CD4-positive, alpha-beta T cell (primary cell): ENCODE results near the gene PACSIN3. TPM values are rescaled to one million over a fixed set of nuclear protein-coding genes. Genes with fewer than 3 reads are reported as not detected.

Source experiments
- ATAC-seq: fragments of 200-7000 bp; cut with Tn5 transposase; one replicate; pipeline ENCODE4 v1.10.0; 2022; ENCODE audit warnings: mild to moderate bottlenecking; ENCODE audit not compliant: poor library complexity
- CTCF ChIA-PET: fragments of 350-600 bp; sonication (Branson Sonifier 250); formaldehyde crosslinking; loops from one replicate; lab custom pipeline; 2021; ENCODE audit warnings: antibody characterized with exemption, inconsistent platforms; lab: Charles Lee
- POLR2A ChIA-PET: fragments of 350-600 bp; sonication (Branson Sonifier 250); formaldehyde crosslinking; loops from one replicate; lab custom pipeline; 2021; ENCODE audit warnings: antibody characterized with exemption, inconsistent platforms; lab: Charles Lee
- DNase-seq, 14 experiments: peaks; one replicate each; pipeline ENCODE4 v3.0.0-alpha.2; 2013 to 2020; ENCODE audit warnings: mixed read lengths in 2 of 14
- H3K27ac ChIP-seq, 2 donors: one replicate each; pipeline versions ENCODE4 v1.5.1 to v1.7.0; 2013; ENCODE audit warnings: low read length in 2 of 2, low read depth in 1 of 2, mild to moderate bottlenecking in 1 of 2
- H3K27me3 ChIP-seq, 2 experiments: 1 replicate in 1 of 2; 2 replicates in 1 of 2; pipeline versions ENCODE4 v1.6.1 to v1.7.0; 2013; ENCODE audit warnings: low read length in 2 of 2, control low read depth in 1 of 2, mild to moderate bottlenecking in 1 of 2, moderate library complexity in 1 of 2; ENCODE audit not compliant: insufficient read depth in 2 of 2, control insufficient read depth in 1 of 2
- H3K36me3 ChIP-seq: one replicate; pipeline ENCODE4 v1.6.1; 2013; ENCODE audit warnings: low read length, control low read depth; ENCODE audit not compliant: insufficient read depth
- H3K4me1 ChIP-seq: one replicate; pipeline ENCODE4 v1.6.1; 2013; ENCODE audit warnings: low read length, control low read depth; ENCODE audit not compliant: insufficient read depth
- H3K4me3 ChIP-seq: one replicate; pipeline ENCODE4 v1.5.1; 2013; ENCODE audit warnings: mild to moderate bottlenecking, low read length, moderate library complexity
- H3K9me3 ChIP-seq, 2 experiments: 1 replicate in 1 of 2; 2 replicates in 1 of 2; pipeline versions ENCODE4 v1.6.1 to v1.7.0; 2013; ENCODE audit warnings: low read length in 2 of 2, mild to moderate bottlenecking in 2 of 2, control low read depth in 1 of 2, moderate library complexity in 1 of 2; ENCODE audit not compliant: control insufficient read depth in 1 of 2, insufficient read depth in 1 of 2
- H3K27ac Mint-ChIP-seq: one replicate; pipeline ENCODE4 v1.8.0; 2020; ENCODE audit warnings: mixed read lengths
- H3K27me3 Mint-ChIP-seq: one replicate; pipeline ENCODE4 v1.8.0; 2021; ENCODE audit warnings: mixed read lengths
- H3K36me3 Mint-ChIP-seq: one replicate; pipeline ENCODE4 v1.8.0; 2021; ENCODE audit warnings: low read depth, mixed read lengths
- H3K4me1 Mint-ChIP-seq: one replicate; pipeline ENCODE4 v1.8.0; 2021; ENCODE audit warnings: low read depth, mixed read lengths
- H3K4me3 Mint-ChIP-seq: one replicate; pipeline ENCODE4 v1.8.0; 2020; ENCODE audit warnings: mild to moderate bottlenecking, mixed read lengths
- H3K9me3 Mint-ChIP-seq: one replicate; pipeline ENCODE4 v1.8.0; 2020; ENCODE audit warnings: mixed read lengths
- intact Hi-C, 2 experiments: fragments of 100-400 bp; cut with DNase I in 1 of 2; cut with micrococcal nuclease in 1 of 2; formaldehyde crosslinking; loops; one replicate each; pipeline versions ENCODE4 v1.15.1 to v1.9.0; 2023 to 2025; cut with DNase I, micrococcal nuclease
- total RNA-seq, 174 experiments: library from RNA in 2 of 174; stranded (reverse) in 2 of 174; gene quantifications; one replicate each; pipeline ENCODE4 v1.2.3 and lab custom pipeline; 2021 to 2026
- TF ChIP-seq, protein P1 (sequence below): fragments of 200-600 bp; IDR thresholded peaks from one replicate; pipeline ENCODE4 v1.8.0; 2022; ENCODE audit warnings: antibody characterized with exemption, mild to moderate bottlenecking

The PACSIN3 gene
- total RNA-seq, 2 experiments from 2014 or later = 0.27 TPM; not detected in 1

DNA sequence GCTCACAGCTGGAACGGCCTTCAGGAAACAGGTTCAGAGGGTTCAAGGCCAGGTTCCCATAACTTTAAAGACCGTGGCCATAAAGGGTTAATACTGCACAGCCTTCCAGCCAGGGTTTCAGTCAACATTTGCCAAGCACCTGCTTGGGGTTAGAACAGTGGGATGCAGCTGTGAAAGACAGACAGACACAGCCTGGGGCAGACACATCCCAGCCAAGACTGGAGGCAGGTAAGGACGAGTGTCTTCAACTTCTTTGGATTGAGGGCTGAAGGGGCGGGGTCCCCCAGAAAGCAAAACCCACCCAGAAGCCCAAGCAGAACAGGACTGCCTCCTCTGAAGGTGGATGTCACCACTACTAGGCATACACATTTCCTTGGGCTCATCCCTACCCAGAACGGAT, 23.8 kb downstream of the PACSIN3 start:
- POLR2A ChIA-PET = interaction anchor here (1.1 to 1.3 kb wide), 2 partner anchors 8 to 9 kb away, joined by 3 to 4 read pairs; no protein-coding TSS in a partner anchor
- TF ChIP-seq, protein P1, sequence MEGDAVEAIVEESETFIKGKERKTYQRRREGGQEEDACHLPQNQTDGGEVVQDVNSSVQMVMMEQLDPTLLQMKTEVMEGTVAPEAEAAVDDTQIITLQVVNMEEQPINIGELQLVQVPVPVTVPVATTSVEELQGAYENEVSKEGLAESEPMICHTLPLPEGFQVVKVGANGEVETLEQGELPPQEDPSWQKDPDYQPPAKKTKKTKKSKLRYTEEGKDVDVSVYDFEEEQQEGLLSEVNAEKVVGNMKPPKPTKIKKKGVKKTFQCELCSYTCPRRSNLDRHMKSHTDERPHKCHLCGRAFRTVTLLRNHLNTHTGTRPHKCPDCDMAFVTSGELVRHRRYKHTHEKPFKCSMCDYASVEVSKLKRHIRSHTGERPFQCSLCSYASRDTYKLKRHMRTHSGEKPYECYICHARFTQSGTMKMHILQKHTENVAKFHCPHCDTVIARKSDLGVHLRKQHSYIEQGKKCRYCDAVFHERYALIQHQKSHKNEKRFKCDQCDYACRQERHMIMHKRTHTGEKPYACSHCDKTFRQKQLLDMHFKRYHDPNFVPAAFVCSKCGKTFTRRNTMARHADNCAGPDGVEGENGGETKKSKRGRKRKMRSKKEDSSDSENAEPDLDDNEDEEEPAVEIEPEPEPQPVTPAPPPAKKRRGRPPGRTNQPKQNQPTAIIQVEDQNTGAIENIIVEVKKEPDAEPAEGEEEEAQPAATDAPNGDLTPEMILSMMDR = no peak
- H3K27me3 ChIP-seq = no peaks in the 10 kb centered on the region
- H3K4me3 Mint-ChIP-seq = no peak overlapping the region
- H3K4me3 ChIP-seq = no peak overlapping the region
- no peak overlapping the region for H3K27ac ChIP-seq
- H3K9me3 ChIP-seq = no peaks in the 10 kb centered on the region
- ATAC-seq = no peak
- no peak overlapping the region for H3K27ac Mint-ChIP-seq
- H3K27me3 Mint-ChIP-seq = no peaks in the 10 kb centered on the region
- DNase-seq = peak in 1 of 14 experiments; percentile 13
- intact Hi-C loops = no loop called here
- no peaks in the 10 kb centered on the region for H3K4me1 Mint-ChIP-seq
- H3K9me3 Mint-ChIP-seq = no peaks in the 10 kb centered on the region
- peaks cover 7% of the 10 kb centered on the region for H3K4me1 ChIP-seq
- H3K36me3 Mint-ChIP-seq = peaks cover 43% of the 10 kb centered on the region
- CTCF ChIA-PET = no interaction called here
- peaks cover 40% of the 10 kb centered on the region for H3K36me3 ChIP-seq

DNA sequence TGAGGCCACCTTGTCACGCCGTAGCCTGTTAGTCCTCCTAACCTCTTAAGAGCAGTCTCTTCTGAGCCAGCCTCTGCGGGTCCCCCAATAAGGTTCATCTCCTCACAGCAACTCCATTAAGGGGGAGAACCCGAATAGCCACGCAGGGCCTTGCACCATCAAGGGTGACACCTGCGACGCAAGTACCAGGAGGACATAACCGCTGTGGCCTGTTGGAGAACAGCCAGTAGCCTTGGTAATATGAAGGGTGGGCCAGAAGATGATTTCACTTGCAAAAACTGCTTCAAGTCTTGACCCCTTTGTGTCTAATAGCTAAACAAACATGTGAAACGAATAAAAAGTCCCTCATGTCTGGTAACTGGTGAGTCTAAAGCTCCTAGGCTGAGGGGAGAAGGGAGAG, 24.3 kb downstream of the PACSIN3 start:
- Mint-ChIP-seq H3K9me3 (no peaks in the 10 kb centered on the region), H3K4me1 (no peaks in the 10 kb centered on the region), H3K27ac (no peak overlapping the region), H3K36me3 (peaks cover 38% of the 10 kb centered on the region), H3K4me3 (no peak overlapping the region), H3K27me3 (no peaks in the 10 kb centered on the region)
- H3K4me3 ChIP-seq = no peak overlapping the region
- intact Hi-C loops = loop anchor here (1.0 kb wide), 1 partner anchor 273 kb away; no protein-coding TSS in a partner anchor
- H3K27me3 ChIP-seq = no peaks in the 10 kb centered on the region
- peaks cover 7% of the 10 kb centered on the region for H3K4me1 ChIP-seq
- ChIA-PET CTCF (no interaction called here), POLR2A (no interaction called here)
- no peak for ATAC-seq
- H3K9me3 ChIP-seq = no peaks in the 10 kb centered on the region
- peaks cover 34% of the 10 kb centered on the region for H3K36me3 ChIP-seq
- TF ChIP-seq, protein P1 = no peak
- no peak overlapping the region for H3K27ac ChIP-seq
- no peak for DNase-seq

DNA sequence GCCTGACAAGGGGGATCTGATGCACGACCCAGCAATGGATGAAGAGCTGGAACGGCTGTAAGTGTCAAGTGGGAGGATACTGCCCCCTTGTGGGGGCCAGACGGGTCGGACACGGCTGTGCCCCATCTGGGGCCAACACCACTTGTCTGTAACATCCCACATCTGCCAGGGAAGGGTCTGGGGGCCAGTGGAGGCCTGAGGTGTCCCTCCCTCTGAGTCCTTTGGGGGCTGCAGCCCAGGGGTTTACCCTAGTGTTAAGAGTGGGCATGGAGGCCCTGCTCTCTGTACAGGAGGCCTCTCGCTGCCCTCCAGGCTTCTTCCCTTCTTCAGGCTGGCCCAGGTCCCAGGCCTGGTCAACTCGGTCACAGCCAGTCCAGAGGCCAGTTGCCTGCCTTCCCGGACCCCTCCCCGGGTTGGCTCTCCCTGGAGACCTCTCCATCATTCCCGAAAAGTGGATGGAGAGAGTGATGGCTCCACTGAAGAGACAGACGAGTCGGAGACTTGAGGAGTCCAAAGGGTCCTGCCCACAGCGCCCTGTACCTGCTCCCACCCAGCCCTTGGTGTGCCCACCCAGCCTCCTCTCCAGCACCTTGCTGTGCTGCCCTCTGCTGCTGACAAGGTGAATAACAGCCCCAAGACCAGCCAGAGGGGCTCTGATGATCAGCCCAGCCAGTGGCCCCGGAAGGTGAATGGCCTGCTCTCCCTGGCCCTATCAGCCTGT, 24.9 kb downstream of the PACSIN3 start:
- ATAC-seq = peak; percentile 71
- Mint-ChIP-seq H3K4me1 (no peaks in the 10 kb centered on the region), H3K27me3 (no peaks in the 10 kb centered on the region), H3K4me3 (no peak overlapping the region), H3K27ac (peak overlapping the region; percentile 53), H3K9me3 (no peaks in the 10 kb centered on the region), H3K36me3 (peaks cover 32% of the 10 kb centered on the region)
- no peaks in the 10 kb centered on the region for H3K27me3 ChIP-seq
- H3K27ac ChIP-seq = no peak overlapping the region
- H3K36me3 ChIP-seq = peaks cover 28% of the 10 kb centered on the region
- ChIA-PET POLR2A (interaction anchor here (0.7 kb wide), 1 partner anchor 275 kb away, joined by 3 read pairs; no protein-coding TSS in a partner anchor), CTCF (interaction anchor here (0.7 kb wide), 1 partner anchor 273 kb away, joined by 4 read pairs; no protein-coding TSS in a partner anchor)
- intact Hi-C loops = loop anchor here (1.0 kb wide), 1 partner anchor 272 kb away; no protein-coding TSS in a partner anchor
- peaks cover 7% of the 10 kb centered on the region for H3K4me1 ChIP-seq
- H3K9me3 ChIP-seq = no peaks in the 10 kb centered on the region
- DNase-seq = peak; percentile 40 to 79 (median 54)
- TF ChIP-seq, protein P1 = peak; percentile 55
- H3K4me3 ChIP-seq = no peak overlapping the region
